ENCODE measurements around the gene TEAD3.
"Not testable (repeated sequence)": the region's sequence is repeated elsewhere in the genome, so short reads cannot be mapped to it uniquely, and the experiment has no call there.

Gene TEAD3

GRCh38 chr6:35453236-35453635 lies 43.6 kb downstream of the TEAD3 start:
- H3K27ac Mint-ChIP-seq: no peak overlapping the region
- peak overlapping the region; percentile 83 to 86 for H3K4me3 Mint-ChIP-seq
- DNase-seq: no peak

GRCh38 chr6:35452183-35453090 lies 44.4 kb downstream of the TEAD3 start, which contains the start of gene FANCE:
Gene FANCE, plus strand, starts transcription at chr6:35452338. Its CDS starts 208 bp downstream, at chr6:35452546.
- Mint-ChIP-seq H3K4me3 (peak within 1 kb of the TSS; percentile 83 to 86), H3K4me1 (ENCODE audit: low read depth in 2 of 2) (peaks cover 27 to 30% of the 10 kb centered on the region in 2 donors), H3K27ac (peak within 1 kb of the TSS; percentile 60 to 65), H3K9me3 (no peaks in the 10 kb centered on the region), H3K27me3 (no peaks in the 10 kb centered on the region), H3K36me3 (ENCODE audit: insufficient read depth) (peaks cover 4% of the 10 kb centered on the region)
- peak; percentile 78 for ATAC-seq (replicated peaks)
- peak; percentile 84 to 88 (median 87) for DNase-seq

More at GRCh38 chr6:35453236-35453635, 43.6 kb downstream of the TEAD3 start:
- Mint-ChIP-seq H3K36me3 (ENCODE audit: insufficient read depth) (peaks cover 7% of the 10 kb centered on the region), H3K4me1 (ENCODE audit: low read depth in 2 of 2) (peaks cover 27 to 30% of the 10 kb centered on the region in 2 donors), H3K9me3 (no peaks in the 10 kb centered on the region), H3K27me3 (no peaks in the 10 kb centered on the region)
- ATAC-seq (replicated peaks): no peak

DNA sequence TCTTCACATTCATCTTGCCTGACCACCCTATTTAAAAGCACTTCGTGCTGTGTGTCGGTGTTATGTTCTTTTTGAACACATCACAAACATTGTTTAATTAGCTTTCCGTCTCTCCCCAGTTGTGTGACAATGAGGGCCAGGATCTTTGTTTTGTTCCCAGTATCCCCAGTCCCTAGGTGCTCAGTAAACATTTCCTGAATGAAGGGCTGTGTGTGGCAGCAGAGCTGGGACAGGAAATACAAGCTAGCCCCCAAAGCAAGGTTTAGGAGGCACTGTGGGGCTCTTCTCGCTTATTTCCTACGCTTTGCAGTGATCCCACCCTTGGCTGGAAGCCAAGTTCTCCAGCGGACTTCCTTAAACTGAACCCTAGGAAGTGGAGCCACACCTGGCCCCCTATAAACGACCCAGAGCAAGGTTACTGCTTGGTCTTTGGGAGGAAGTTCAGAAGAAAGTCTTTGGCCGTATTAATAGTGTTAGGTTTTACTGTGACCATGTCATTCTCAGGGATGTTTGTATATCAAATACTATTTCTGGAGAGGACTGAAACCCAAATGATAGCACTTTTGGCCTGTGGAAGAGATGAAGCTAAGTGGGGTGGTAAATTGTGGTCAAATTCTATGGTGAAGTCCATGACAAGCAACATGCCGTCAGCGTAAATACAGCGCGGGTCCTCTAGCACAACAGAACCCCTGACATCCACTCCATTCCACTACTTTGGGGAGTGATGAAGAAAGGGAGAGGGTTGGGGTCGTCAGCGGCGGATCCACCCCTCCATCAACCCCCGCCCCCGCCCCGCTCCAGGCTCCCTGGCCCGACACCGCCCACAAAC lies 45.3 kb downstream of the TEAD3 start:
- DNase-seq: no peak
- peak; percentile 36 for ATAC-seq (replicated peaks)
- Mint-ChIP-seq H3K27ac (peak overlapping the region; percentile 60 to 65), H3K9me3 (no peaks in the 10 kb centered on the region), H3K4me3 (peak overlapping the region; percentile 83 to 86), H3K4me1 (ENCODE audit: low read depth in 2 of 2) (peaks cover 27 to 30% of the 10 kb centered on the region in 2 donors), H3K36me3 (ENCODE audit: insufficient read depth) (peaks cover 4% of the 10 kb centered on the region), H3K27me3 (no peaks in the 10 kb centered on the region)

DNA sequence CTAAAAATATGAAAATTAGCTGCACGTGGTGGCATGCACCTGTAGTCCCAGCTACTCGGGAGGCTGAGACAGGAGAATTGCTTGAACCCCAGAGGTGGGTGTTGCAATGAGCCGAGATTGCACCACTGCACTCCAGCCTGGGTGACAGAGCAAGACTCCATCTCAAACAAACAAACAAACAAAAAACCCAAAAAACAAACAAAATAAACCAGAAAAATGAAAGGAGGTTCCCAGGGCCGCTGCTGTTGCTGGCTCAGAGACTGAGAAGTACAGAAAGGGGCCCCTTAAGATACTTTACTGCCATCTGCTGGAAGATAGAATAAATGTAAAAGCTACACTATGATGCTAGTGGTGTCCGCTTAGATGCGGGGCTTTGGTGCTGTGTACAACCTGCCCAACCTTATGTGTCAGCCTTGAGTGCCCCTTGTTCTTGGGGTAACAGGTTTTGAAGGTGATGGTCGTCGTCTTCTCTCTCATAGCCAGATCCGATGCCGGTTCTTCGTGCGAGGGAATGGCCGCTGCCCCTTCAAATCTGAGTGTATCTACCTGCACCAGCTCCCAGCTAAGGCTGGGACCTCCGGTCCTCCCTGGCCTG lies 47.5 kb downstream of the TEAD3 start:
- peak; percentile 28 to 30 (median 29) for DNase-seq

GRCh38 chr6:35448191-35448590 lies 48.7 kb downstream of the TEAD3 start:
- no peak for ATAC-seq (replicated peaks)
- no peaks in the 10 kb centered on the region for H3K9me3 Mint-ChIP-seq
- H3K27me3 Mint-ChIP-seq: no peaks in the 10 kb centered on the region
- H3K36me3 Mint-ChIP-seq (ENCODE audit: insufficient read depth): no peaks in the 10 kb centered on the region
- H3K27ac Mint-ChIP-seq: no peak overlapping the region
- DNase-seq: no peak
- peaks cover 16 to 25% of the 10 kb centered on the region in 2 donors for H3K4me1 Mint-ChIP-seq (ENCODE audit: low read depth in 2 of 2)
- H3K4me3 Mint-ChIP-seq: no peak overlapping the region

More for the DNA sequence above, 47.5 kb downstream of the TEAD3 start:
- peaks cover 26 to 30% of the 10 kb centered on the region in 2 donors for H3K4me1 Mint-ChIP-seq (ENCODE audit: low read depth in 2 of 2)
- no peaks in the 10 kb centered on the region for H3K27me3 Mint-ChIP-seq
- ATAC-seq (replicated peaks): peak; percentile 61
- no peak overlapping the region for H3K27ac Mint-ChIP-seq
- H3K4me3 Mint-ChIP-seq: no peak overlapping the region
- no peaks in the 10 kb centered on the region for H3K36me3 Mint-ChIP-seq (ENCODE audit: insufficient read depth)
- H3K9me3 Mint-ChIP-seq: no peaks in the 10 kb centered on the region

GRCh38 chr6:35445691-35446090 lies 51.2 kb downstream of the TEAD3 start:
- Mint-ChIP-seq H3K27me3 (no peaks in the 10 kb centered on the region), H3K36me3 (ENCODE audit: insufficient read depth) (no peaks in the 10 kb centered on the region), H3K27ac (no peak overlapping the region), H3K9me3 (no peaks in the 10 kb centered on the region), H3K4me1 (ENCODE audit: low read depth in 2 of 2) (peaks cover 4 to 12% of the 10 kb centered on the region in 2 donors), H3K4me3 (no peak overlapping the region)
- DNase-seq (no peak), ATAC-seq (replicated peaks) (no peak)

- peaks cover 0 to 6% of the 10 kb centered on the region in 2 donors for H3K4me1 Mint-ChIP-seq (ENCODE audit: low read depth in 2 of 2)
Observed at GRCh38 chr6:35443341-35444030, 53.4 kb downstream of the TEAD3 start.

GRCh38 chr6:35442693-35443092 lies 54.2 kb downstream of the TEAD3 start:
- Mint-ChIP-seq H3K27ac (no peak overlapping the region), H3K4me3 (no peak overlapping the region), H3K27me3 (no peaks in the 10 kb centered on the region), H3K36me3 (ENCODE audit: insufficient read depth) (no peaks in the 10 kb centered on the region), H3K9me3 (no peaks in the 10 kb centered on the region), H3K4me1 (ENCODE audit: low read depth in 2 of 2) (peaks cover 0 to 6% of the 10 kb centered on the region in 2 donors)
- no peak for DNase-seq
- ATAC-seq (replicated peaks): no peak

More at GRCh38 chr6:35443341-35444030, 53.4 kb downstream of the TEAD3 start:
- Mint-ChIP-seq H3K36me3 (ENCODE audit: insufficient read depth) (no peaks in the 10 kb centered on the region), H3K9me3 (no peaks in the 10 kb centered on the region), H3K27me3 (no peaks in the 10 kb centered on the region), H3K4me3 (no peak overlapping the region), H3K27ac (no peak overlapping the region)
- ATAC-seq (replicated peaks) (no peak), DNase-seq (no peak)

GRCh38 chr6:35441642-35442041 lies 55.2 kb downstream of the TEAD3 start:
- ATAC-seq (replicated peaks): no peak
- H3K4me1 Mint-ChIP-seq (ENCODE audit: low read depth in 2 of 2): peaks cover 0 to 6% of the 10 kb centered on the region in 2 donors
- H3K27me3 Mint-ChIP-seq: no peaks in the 10 kb centered on the region
- no peak overlapping the region for H3K4me3 Mint-ChIP-seq
- H3K9me3 Mint-ChIP-seq: no peaks in the 10 kb centered on the region
- DNase-seq: no peak
- H3K36me3 Mint-ChIP-seq (ENCODE audit: insufficient read depth): no peaks in the 10 kb centered on the region
- no peak overlapping the region for H3K27ac Mint-ChIP-seq

DNA sequence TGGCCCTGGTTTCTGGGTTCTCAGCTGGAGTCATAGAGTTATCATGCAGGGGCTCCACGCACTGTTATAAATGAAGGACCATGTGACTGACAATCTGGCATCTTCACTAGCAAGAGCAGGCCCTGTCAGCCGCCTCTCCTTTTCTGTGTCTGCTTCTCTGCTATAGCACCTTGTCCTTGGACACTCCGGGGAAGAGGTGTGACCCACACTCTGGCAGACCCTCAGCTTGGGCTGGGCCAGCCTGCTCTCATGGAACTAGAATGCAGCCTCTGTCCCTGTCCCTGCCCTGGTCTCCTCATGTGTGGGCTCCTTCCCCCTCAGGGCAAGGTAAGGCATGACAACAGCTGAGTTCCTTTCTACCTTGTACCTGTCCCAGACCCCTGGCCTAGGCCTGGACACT lies 55.7 kb downstream of the TEAD3 start:
- Mint-ChIP-seq H3K4me1 (ENCODE audit: low read depth in 2 of 2) (peaks cover 0 to 5% of the 10 kb centered on the region in 2 donors), H3K27me3 (no peaks in the 10 kb centered on the region), H3K27ac (no peak overlapping the region), H3K4me3 (no peak overlapping the region), H3K9me3 (no peaks in the 10 kb centered on the region), H3K36me3 (ENCODE audit: insufficient read depth) (no peaks in the 10 kb centered on the region)
- DNase-seq (no peak), ATAC-seq (replicated peaks) (no peak)

DNA sequence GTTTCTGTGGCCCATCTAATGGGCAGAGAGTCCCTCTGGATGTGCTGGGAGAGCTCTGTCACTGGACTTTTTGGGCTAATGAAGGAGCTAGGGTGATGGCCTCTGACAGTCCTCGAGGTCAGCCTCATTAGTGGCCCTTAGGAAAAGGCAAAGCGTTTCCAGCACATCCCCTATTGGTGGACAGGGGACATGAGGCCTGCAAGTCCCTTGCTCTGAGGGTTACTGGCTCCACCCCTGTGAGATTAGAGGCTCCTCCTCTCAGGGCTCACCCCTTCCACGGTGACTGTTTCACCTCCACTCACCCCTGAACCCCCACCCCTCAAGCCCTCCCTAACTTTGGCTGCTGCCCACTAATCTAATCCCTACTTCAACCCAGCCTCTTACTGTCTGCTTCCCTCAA lies 57.6 kb downstream of the TEAD3 start:
- no peak for DNase-seq
- H3K4me3 Mint-ChIP-seq: no peak overlapping the region
- no peak for ATAC-seq (replicated peaks)
- no peaks in the 10 kb centered on the region for H3K36me3 Mint-ChIP-seq (ENCODE audit: insufficient read depth)
- H3K4me1 Mint-ChIP-seq (ENCODE audit: low read depth in 2 of 2): no peaks in the 10 kb centered on the region
- no peak overlapping the region for H3K27ac Mint-ChIP-seq
- H3K27me3 Mint-ChIP-seq: no peaks in the 10 kb centered on the region
- H3K9me3 Mint-ChIP-seq: no peaks in the 10 kb centered on the region

- not testable (repeated sequence) for ATAC-seq (replicated peaks); H3K36me3 Mint-ChIP-seq (ENCODE audit: insufficient read depth); H3K4me3 Mint-ChIP-seq; H3K4me1 Mint-ChIP-seq (ENCODE audit: low read depth in 2 of 2); H3K9me3 Mint-ChIP-seq; H3K27ac Mint-ChIP-seq; DNase-seq; H3K27me3 Mint-ChIP-seq
Observed at GRCh38 chr6:35438378-35439065, 58.4 kb downstream of the TEAD3 start.

Data from effector memory CD8-positive, alpha-beta T cell (primary cell).